Psoas muscle (tissue), 8 donors: ENCODE results near the gene LHX3. TPM values are rescaled to one million over a fixed set of nuclear protein-coding genes. Genes with fewer than 3 reads are reported as not detected.
"Not testable (repeated sequence)": the region's sequence is repeated elsewhere in the genome, so short reads cannot be mapped to it uniquely, and the experiment has no call there.

Experiments
- ATAC-seq, 4 donors: fragments of 200-7000 bp; cut with Tn5 transposase; one replicate each; pipeline ENCODE4 v1.9.1; 2020; ENCODE audit warnings: moderate library complexity in 3 of 4, mild to moderate bottlenecking in 2 of 4
- DNase-seq, 2 donors: peaks; one replicate each; pipeline ENCODE4 v3.0.0-alpha.2; 2020
- H3K27ac ChIP-seq: fragments of 200-600 bp; one replicate; pipeline ENCODE4 v1.8.0; 2022
- H3K27me3 ChIP-seq, 3 donors: fragments of 200-600 bp in 1 of 3; one replicate each; pipeline versions ENCODE4 v1.6.1 to v1.8.0; 2013 to 2022; ENCODE audit warnings: low read length in 2 of 3, mild to moderate bottlenecking in 2 of 3, moderate library complexity in 1 of 3; ENCODE audit not compliant: insufficient read depth in 3 of 3
- H3K36me3 ChIP-seq, 2 donors: fragments of 200-600 bp in 1 of 2; one replicate each; pipeline versions ENCODE4 v1.6.1 to v1.8.0; 2013 to 2022; ENCODE audit warnings: low read depth in 1 of 2, mild to moderate bottlenecking in 1 of 2, moderate library complexity in 1 of 2; ENCODE audit not compliant: insufficient read depth in 1 of 2
- H3K4me1 ChIP-seq: fragments of 200-600 bp; one replicate; pipeline ENCODE4 v1.8.0; 2022
- H3K4me3 ChIP-seq: fragments of 200-600 bp; one replicate; pipeline ENCODE4 v1.8.0; 2022; ENCODE audit warnings: mild to moderate bottlenecking
- H3K9me3 ChIP-seq: fragments of 200-600 bp; one replicate; pipeline ENCODE4 v1.8.0; 2022
- WGBS, 3 donors: extraction: QIAGEN DNeasy Blood & Tissue Kit; methylation state at CpG; one replicate each; pipeline versions ENCODE4 v1.1.6 to v1.1.7; 2013; 5-methylcytosine and 5-hydroxymethylcytosine counted together
- intact Hi-C, 2 donors: fragments of 100-400 bp; cut with DNase I; formaldehyde crosslinking; loops; one replicate each; pipeline versions ENCODE4 v1.11.0 to v1.14.2; 2022
- polyA plus RNA-seq, 3 donors: library from polyadenylated mRNA; stranded (reverse); fragments of 200-250 nt; gene quantifications; one replicate each; pipeline ENCODE4 v1.2.3, GENCODE V29; 2013
- total RNA-seq, 4 donors: library from RNA; stranded (reverse); fragmentation: NEBNext Ultra II Directional in 2 of 4; extraction: Animal tissue kit (Norgen Biotek cat#: 25700) in 2 of 4; gene quantifications; one replicate each; pipeline versions ENCODE4 v1.2.1 to v1.2.4, GENCODE V29; 2021 to 2023
- TF ChIP-seq, protein P1 (sequence below): fragments of 200-600 bp; IDR thresholded peaks from one replicate; pipeline ENCODE4 v1.8.0; 2022; ENCODE audit warnings: antibody characterized with exemption
- donor health status: healthy with polysubstance abuse.
- donor health status: DM: no; HTN: no; CAD: no; lungs with moderate emphysema.
- donor health status: Bipolar disorder and iron deficiency.
- donor health status: healthy.
- donor health status: DM: yes; HTN: yes; CAD: no.
- donor health status: DM: no; HTN: no; CAD: no.
- donor health status: DM: no; HTN: no; CAD: no.
- donor health status: DM: yes; HTN: yes; CAD: no.

LHX3 gene
- total and polyA plus RNA-seq, 7 donors, result not detected

DNA sequence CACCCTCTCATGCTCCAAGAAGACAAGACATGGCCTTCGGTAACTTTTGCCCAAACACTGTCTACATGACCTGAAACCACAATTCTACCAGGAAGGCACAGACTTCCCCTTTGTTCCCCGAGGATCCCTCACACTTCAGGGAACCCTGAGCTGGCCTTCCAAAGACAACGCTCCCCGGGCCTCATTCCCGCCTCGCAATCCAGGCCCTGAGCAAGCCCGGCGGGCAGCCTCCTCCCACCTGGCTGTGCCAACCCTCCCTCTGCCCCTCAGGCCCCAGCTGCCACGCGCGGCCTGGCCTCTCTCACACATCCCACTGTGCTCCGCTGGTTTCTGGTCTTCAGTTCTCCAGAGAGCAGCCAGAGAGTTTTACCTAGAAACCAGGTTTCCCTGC is 33.4 kb upstream of the LHX3 start:
- intact Hi-C loops, result no loop called here
- no peak overlapping the region for H3K4me3 ChIP-seq
- no peaks in the 10 kb centered on the region for H3K9me3 ChIP-seq
- no peak overlapping the region for H3K27ac ChIP-seq
- H3K27me3 ChIP-seq, result no peaks in the 10 kb centered on the region
- DNase-seq (no peak), ATAC-seq (no peak)
- H3K4me1 ChIP-seq, result peaks cover 12% of the 10 kb centered on the region
- 65 to 72% (median 70%) methylated on average over 12 of the region's 12 CpGs for WGBS, 3 donors
- H3K36me3 ChIP-seq, result no peaks in the 10 kb centered on the region
- TF ChIP-seq, protein P1, sequence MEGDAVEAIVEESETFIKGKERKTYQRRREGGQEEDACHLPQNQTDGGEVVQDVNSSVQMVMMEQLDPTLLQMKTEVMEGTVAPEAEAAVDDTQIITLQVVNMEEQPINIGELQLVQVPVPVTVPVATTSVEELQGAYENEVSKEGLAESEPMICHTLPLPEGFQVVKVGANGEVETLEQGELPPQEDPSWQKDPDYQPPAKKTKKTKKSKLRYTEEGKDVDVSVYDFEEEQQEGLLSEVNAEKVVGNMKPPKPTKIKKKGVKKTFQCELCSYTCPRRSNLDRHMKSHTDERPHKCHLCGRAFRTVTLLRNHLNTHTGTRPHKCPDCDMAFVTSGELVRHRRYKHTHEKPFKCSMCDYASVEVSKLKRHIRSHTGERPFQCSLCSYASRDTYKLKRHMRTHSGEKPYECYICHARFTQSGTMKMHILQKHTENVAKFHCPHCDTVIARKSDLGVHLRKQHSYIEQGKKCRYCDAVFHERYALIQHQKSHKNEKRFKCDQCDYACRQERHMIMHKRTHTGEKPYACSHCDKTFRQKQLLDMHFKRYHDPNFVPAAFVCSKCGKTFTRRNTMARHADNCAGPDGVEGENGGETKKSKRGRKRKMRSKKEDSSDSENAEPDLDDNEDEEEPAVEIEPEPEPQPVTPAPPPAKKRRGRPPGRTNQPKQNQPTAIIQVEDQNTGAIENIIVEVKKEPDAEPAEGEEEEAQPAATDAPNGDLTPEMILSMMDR, result no peak

DNA sequence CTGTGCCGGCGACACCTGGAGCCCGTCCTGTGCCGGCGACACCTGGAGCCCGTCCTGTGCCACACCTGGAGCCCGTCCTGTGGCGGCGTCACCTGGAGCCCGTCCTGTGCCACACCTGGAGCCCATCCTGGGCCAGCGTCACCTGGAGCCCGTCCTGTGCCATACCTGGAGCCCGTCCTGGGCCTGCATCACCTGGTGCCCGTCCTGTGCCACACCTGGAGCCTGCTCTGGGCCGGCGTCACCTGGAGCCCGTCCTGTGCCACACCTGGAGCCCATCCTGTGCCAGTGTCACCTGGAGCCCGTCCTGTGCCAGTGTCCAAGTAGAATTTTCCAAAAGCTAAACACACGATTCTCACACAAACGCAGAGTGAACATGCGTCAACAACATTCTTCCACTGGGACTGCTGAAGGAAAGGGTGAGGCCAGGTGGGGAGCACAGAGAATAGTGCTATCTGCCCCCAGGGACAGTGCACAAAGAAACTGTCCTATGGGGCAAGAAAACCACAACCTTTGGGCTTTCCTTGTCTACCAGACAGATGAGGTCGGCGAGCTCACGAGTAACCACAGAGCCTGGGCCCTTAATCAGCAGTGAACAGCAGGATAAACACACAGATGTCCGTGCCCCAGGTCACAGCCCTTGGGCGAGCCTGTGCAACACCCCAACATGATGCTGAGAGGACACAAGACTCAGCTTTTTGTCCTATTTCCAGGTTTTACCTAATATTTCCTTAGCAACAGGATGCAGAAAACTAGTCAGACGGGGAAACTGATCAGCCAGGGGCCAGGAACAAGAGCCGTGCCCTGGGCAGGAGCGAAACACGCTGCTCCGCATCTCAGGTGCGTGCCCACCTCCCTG is 32.8 kb upstream of the LHX3 start:
- WGBS, 3 donors, result 94 to 95% (median 95%) methylated on average over 32 of the region's 32 CpGs

DNA sequence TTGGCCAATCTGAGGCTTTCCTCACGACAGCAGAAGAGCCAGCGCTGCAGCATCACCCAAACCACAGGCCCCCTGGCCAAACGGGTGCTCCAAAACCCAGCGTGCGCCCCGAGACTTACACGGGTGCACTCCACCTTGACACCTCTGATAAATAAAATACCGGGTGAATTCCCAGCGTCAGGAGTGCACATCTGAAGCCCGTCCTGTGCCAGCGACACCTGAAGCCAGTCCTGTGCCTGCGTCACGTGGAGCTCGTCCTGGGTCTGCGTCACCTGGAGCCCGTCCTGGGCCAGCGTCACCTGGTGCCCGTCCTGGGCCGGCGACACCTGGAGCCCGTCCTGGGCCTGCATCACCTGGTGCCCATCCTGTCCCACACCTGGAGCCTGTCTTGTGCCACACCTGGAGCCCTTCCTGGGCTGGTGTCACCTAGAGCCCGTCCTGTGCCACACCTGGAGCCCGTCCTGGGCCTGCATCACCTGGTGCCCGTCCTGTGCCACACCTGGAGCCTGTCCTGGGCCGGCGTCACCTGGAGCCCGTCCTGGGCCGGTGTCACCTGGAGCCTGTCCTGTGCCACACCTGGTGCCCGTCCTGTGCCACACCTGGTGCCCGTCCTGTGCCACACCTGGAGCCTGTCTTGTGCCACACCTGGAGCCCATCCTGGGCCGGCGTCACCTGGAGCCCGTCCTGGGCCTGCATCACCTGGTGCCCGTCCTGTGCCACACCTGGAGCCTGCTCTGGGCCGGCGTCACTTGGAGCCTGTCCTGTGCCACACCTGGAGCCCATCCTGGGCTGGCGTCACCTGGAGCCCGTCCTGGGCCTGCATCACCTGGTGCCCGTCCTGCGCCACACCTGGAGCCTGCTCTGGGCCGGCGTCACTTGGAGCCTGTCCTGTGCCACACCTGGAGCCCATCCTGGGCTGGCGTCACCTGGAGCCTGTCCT is 31.8 kb upstream of the LHX3 start:
- H3K27me3 ChIP-seq, intact Hi-C loops, DNase-seq, H3K36me3 ChIP-seq, ATAC-seq, H3K9me3 ChIP-seq, H3K27ac ChIP-seq, H3K4me3 ChIP-seq: not testable (repeated sequence)
- WGBS, 3 donors, result 93 to 96% (median 95%) methylated on average over 40 to 43 of the region's 43 CpGs
- peaks cover 12% of the 10 kb centered on the region for H3K4me1 ChIP-seq

More for the DNA sequence above, 32.8 kb upstream of the LHX3 start:
- DNase-seq (no peak), ATAC-seq (no peak)
- intact Hi-C loops, result no loop called here
- no peaks in the 10 kb centered on the region for H3K27me3 ChIP-seq
- TF ChIP-seq, protein P1, result no peak
- H3K9me3 ChIP-seq, result no peaks in the 10 kb centered on the region
- peaks cover 12% of the 10 kb centered on the region for H3K4me1 ChIP-seq
- H3K27ac ChIP-seq, result no peak overlapping the region
- H3K36me3 ChIP-seq, result no peaks in the 10 kb centered on the region
- H3K4me3 ChIP-seq, result no peak overlapping the region

DNA sequence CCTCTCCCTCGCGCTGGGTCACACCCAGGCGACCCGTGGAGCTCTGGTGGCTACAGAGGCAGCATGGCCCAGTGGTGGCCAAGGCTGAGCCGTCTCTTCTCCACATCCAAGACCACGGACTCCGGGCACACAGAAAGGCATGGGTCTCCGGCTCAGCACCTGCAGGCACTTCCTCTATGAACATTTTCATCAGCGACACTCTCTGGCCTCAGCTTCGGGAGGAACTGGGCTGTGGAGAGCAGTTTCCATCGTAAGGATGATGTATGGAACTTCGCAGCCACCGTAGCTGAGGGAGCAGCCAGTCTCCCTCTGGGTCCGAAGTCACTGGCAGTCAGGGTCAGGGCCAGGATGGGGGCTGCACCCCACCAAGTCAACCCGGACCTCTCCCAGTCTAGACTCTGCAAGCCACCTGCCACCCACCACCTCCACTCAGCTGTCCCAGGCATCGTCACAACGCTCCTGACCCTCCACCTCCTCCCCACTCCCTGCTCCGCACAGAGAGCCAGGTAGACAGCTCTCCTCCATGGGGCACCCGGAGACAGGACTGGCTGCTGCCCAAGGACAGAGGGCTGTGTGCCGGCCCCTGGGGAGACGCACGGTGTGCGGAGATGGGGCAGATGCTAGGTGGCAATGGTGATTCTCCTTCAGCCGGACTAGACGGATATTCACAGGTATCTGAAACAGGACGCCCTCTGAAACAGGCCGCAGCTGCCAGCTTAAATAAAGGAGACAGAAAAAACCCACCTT is 31.0 kb upstream of the LHX3 start:
- no peak for DNase-seq
- peaks cover 12% of the 10 kb centered on the region for H3K4me1 ChIP-seq

More for the DNA sequence above, 31.0 kb upstream of the LHX3 start:
- H3K4me3 ChIP-seq, result no peak overlapping the region
- intact Hi-C loops, result no loop called here
- no peaks in the 10 kb centered on the region for H3K27me3 ChIP-seq
- no peak for ATAC-seq
- no peaks in the 10 kb centered on the region for H3K9me3 ChIP-seq
- WGBS, 3 donors, result 89 to 91% (median 90%) methylated on average over 24 to 27 of the region's 27 CpGs
- peaks cover 0 to 9% of the 10 kb centered on the region in 2 donors for H3K36me3 ChIP-seq
- no peak overlapping the region for H3K27ac ChIP-seq
- TF ChIP-seq, protein P1, result no peak
